Measurements from ENCODE around the gene PRR27.

DNA sequence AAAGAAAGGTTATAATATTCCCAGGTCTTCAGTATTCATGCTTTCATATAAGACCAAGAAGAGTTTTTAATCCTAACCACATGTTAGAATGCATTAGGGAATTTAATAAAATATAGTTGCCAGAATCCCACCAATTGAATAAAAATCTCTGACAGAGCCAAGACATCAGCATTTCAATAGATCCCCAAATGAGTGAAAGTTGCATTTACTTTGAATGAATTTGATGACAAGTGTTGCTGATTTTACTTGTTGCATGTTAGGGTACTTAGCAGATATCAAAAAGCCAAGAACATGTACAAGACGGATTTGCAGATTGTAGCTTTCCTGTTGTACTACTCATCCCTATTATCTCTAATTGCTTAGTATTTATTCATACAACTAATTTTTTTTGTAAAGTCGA is 39.9 kb upstream of the PRR27 start:
- TF ChIP-seq, protein P1, sequence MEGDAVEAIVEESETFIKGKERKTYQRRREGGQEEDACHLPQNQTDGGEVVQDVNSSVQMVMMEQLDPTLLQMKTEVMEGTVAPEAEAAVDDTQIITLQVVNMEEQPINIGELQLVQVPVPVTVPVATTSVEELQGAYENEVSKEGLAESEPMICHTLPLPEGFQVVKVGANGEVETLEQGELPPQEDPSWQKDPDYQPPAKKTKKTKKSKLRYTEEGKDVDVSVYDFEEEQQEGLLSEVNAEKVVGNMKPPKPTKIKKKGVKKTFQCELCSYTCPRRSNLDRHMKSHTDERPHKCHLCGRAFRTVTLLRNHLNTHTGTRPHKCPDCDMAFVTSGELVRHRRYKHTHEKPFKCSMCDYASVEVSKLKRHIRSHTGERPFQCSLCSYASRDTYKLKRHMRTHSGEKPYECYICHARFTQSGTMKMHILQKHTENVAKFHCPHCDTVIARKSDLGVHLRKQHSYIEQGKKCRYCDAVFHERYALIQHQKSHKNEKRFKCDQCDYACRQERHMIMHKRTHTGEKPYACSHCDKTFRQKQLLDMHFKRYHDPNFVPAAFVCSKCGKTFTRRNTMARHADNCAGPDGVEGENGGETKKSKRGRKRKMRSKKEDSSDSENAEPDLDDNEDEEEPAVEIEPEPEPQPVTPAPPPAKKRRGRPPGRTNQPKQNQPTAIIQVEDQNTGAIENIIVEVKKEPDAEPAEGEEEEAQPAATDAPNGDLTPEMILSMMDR (conservative IDR thresholded peaks at IDR 0.05): no peak
- no peak for TF ChIP-seq ZFX (IDR thresholded peaks at IDR 0.05)

Measured in C4-2B (cell line).